H9 (cell line): ENCODE results near the gene PFKL. TPM values are rescaled to one million over a fixed set of nuclear protein-coding genes. Genes with fewer than 3 reads are reported as not detected.

Experiments
- DNase-seq: peaks from one replicate; pipeline ENCODE4 v3.0.0-alpha.2; 2017
- H2AFZ ChIP-seq: one replicate; pipeline ENCODE4 v1.6.1; 2013; ENCODE audit warnings: mild to moderate bottlenecking, low read length, control low read depth, moderate library complexity
- H2AK5ac ChIP-seq: 2 replicates; pipeline ENCODE4 v1.6.1; 2013; ENCODE audit warnings: low read length, control low read depth, mixed read lengths; ENCODE audit not compliant: insufficient read length
- H2BK120ac ChIP-seq: one replicate; pipeline ENCODE4 v1.6.1; 2013; ENCODE audit warnings: low read depth, mild to moderate bottlenecking, low read length, control low read depth, inconsistent platforms; ENCODE audit not compliant: poor library complexity, severe bottlenecking
- H2BK12ac ChIP-seq: 2 replicates; pipeline ENCODE4 v1.6.1; 2013; ENCODE audit warnings: low read length, control low read depth, mixed read lengths, low read depth; ENCODE audit not compliant: insufficient read length
- H2BK15ac ChIP-seq: 2 replicates; pipeline ENCODE4 v1.6.1; 2013; ENCODE audit warnings: low read depth, low read length, control low read depth
- H2BK20ac ChIP-seq: one replicate; pipeline ENCODE4 v1.6.1; 2013; ENCODE audit warnings: low read depth, mild to moderate bottlenecking, low read length, control low read depth, inconsistent platforms; ENCODE audit not compliant: poor library complexity, severe bottlenecking
- H2BK5ac ChIP-seq: 2 replicates; pipeline ENCODE4 v1.6.1; 2013; ENCODE audit warnings: low read length, control low read depth, mixed read lengths; ENCODE audit not compliant: insufficient read length
- H3K14ac ChIP-seq: 2 replicates; pipeline ENCODE4 v1.6.1; 2013; ENCODE audit warnings: low read length, control low read depth; ENCODE audit not compliant: insufficient read depth
- H3K18ac ChIP-seq: 2 replicates; pipeline ENCODE4 v1.6.1; 2013; ENCODE audit warnings: low read depth, mild to moderate bottlenecking, mixed read lengths, low read length, control low read depth; ENCODE audit not compliant: insufficient read length
- H3K23ac ChIP-seq: 2 replicates; pipeline ENCODE4 v1.6.1; 2013; ENCODE audit warnings: low read length, control low read depth, mixed read lengths, low read depth; ENCODE audit not compliant: insufficient read length
- H3K23me2 ChIP-seq: 2 replicates; pipeline ENCODE4 v1.6.1; 2013; ENCODE audit warnings: low read depth, mild to moderate bottlenecking, mixed read lengths, low read length, control low read depth; ENCODE audit not compliant: insufficient read length, poor library complexity, severe bottlenecking
- H3K27ac ChIP-seq: 2 replicates; pipeline ENCODE4 v1.5.1; 2013; ENCODE audit warnings: low read length, control low read depth, mixed read lengths, low read depth; ENCODE audit not compliant: insufficient read length
- H3K27me3 ChIP-seq: 2 replicates; pipeline ENCODE4 v1.6.1; 2013; ENCODE audit warnings: low read length, control low read depth, inconsistent platforms; ENCODE audit not compliant: insufficient read depth
- H3K4ac ChIP-seq: 2 replicates; pipeline ENCODE4 v1.6.1; 2013; ENCODE audit warnings: low read depth, mild to moderate bottlenecking, control low read depth, inconsistent platforms, low read length, moderate library complexity
- H3K4me1 ChIP-seq: 2 replicates; pipeline ENCODE4 v1.6.1; 2013; ENCODE audit warnings: low read length, control low read depth, inconsistent platforms; ENCODE audit not compliant: insufficient read depth
- H3K4me2 ChIP-seq: 2 replicates; pipeline ENCODE4 v1.6.1; 2013; ENCODE audit warnings: low read length, control low read depth, mixed read lengths; ENCODE audit not compliant: insufficient read length, insufficient read depth
- H3K56ac ChIP-seq: 2 replicates; pipeline ENCODE4 v1.6.1; 2013; ENCODE audit warnings: low read depth, mild to moderate bottlenecking, mixed read lengths, low read length, control low read depth; ENCODE audit not compliant: insufficient read length
- H3K79me1 ChIP-seq: 2 replicates; pipeline ENCODE4 v1.6.1; 2013; ENCODE audit warnings: low read depth, mild to moderate bottlenecking, moderate library complexity, low read length, control low read depth, inconsistent platforms; ENCODE audit not compliant: insufficient read depth, poor library complexity, severe bottlenecking
- H3K79me2 ChIP-seq: 2 replicates; pipeline ENCODE4 v1.6.1; 2013; ENCODE audit warnings: low read length, control low read depth, inconsistent platforms; ENCODE audit not compliant: insufficient read depth
- H3K9ac ChIP-seq: 2 replicates; pipeline ENCODE4 v1.6.1; 2013; ENCODE audit warnings: low read length, control low read depth, mixed read lengths; ENCODE audit not compliant: insufficient read length; ENCODE audit errors: extremely low read depth
- H3K9me3 ChIP-seq: one replicate; pipeline ENCODE4 v1.6.1; 2013; ENCODE audit warnings: low read depth, low read length, inconsistent platforms; ENCODE audit not compliant: control insufficient read depth
- H3T11ph ChIP-seq: one replicate; pipeline ENCODE4 v1.6.1; 2013; ENCODE audit warnings: mild to moderate bottlenecking, low read length, control low read depth, inconsistent platforms
- H4K20me1 ChIP-seq: one replicate; pipeline ENCODE4 v1.6.1; 2013; ENCODE audit not compliant: control insufficient read depth, insufficient read length, insufficient read depth
- H4K5ac ChIP-seq: 2 replicates; pipeline ENCODE4 v1.6.1; 2013; ENCODE audit warnings: low read depth, mild to moderate bottlenecking, mixed read lengths, low read length, control low read depth; ENCODE audit not compliant: insufficient read length
- H4K8ac ChIP-seq: replicated peaks from 2 replicates; pipeline ENCODE4 v1.6.1; 2013; ENCODE audit warnings: low read length, control low read depth, mixed read lengths, low read depth; ENCODE audit not compliant: insufficient read length
- H4K91ac ChIP-seq: 2 replicates; pipeline ENCODE4 v1.6.1; 2013; ENCODE audit warnings: low read depth, mild to moderate bottlenecking, moderate library complexity, mixed read lengths, low read length, control low read depth; ENCODE audit not compliant: insufficient read length
- H3K27ac Mint-ChIP-seq, 3 experiments: 2 replicates in 2 of 3; 3 replicates in 1 of 3; pipeline ENCODE4 v1.8.0; 2020 to 2021; ENCODE audit warnings: mixed read lengths in 3 of 3, mild to moderate bottlenecking in 1 of 3, moderate library complexity in 1 of 3
- H3K27me3 Mint-ChIP-seq: 2 replicates; pipeline ENCODE4 v1.8.0; 2021; ENCODE audit warnings: low read depth, mild to moderate bottlenecking, moderate library complexity, mixed read lengths
- H3K36me3 Mint-ChIP-seq, 3 experiments: 2 replicates in 2 of 3; 3 replicates in 1 of 3; pipeline ENCODE4 v1.8.0; 2020 to 2021; ENCODE audit warnings: low read depth in 3 of 3, mixed read lengths in 3 of 3; ENCODE audit not compliant: insufficient read depth in 1 of 3
- H3K4me1 Mint-ChIP-seq, 2 experiments: 2 replicates each; pipeline ENCODE4 v1.8.0; 2020; ENCODE audit warnings: mixed read lengths in 2 of 2
- H3K4me3 Mint-ChIP-seq, 2 experiments: 2 replicates in 1 of 2; 3 replicates in 1 of 2; pipeline ENCODE4 v1.8.0; 2020 to 2021; ENCODE audit warnings: mild to moderate bottlenecking in 2 of 2, mixed read lengths in 2 of 2, moderate library complexity in 1 of 2
- H3K9me3 Mint-ChIP-seq, 2 experiments: 2 replicates in 1 of 2; 3 replicates in 1 of 2; pipeline ENCODE4 v1.8.0; 2020; ENCODE audit warnings: mild to moderate bottlenecking in 2 of 2, mixed read lengths in 2 of 2, moderate library complexity in 1 of 2
- WGBS: extraction: QIAGEN DNeasy Blood & Tissue Kit; methylation state at CpG from one replicate; pipeline ENCODE4 v1.1.7; 2013; ENCODE audit warnings: missing lambda C conversion rate, low lambda C conversion rate, mixed read lengths; ENCODE audit not compliant: insufficient read length; ENCODE audit errors: extremely low coverage; 5-methylcytosine and 5-hydroxymethylcytosine counted together
- total RNA-seq: library from RNA; stranded (reverse); gene quantifications from 2 replicates; pipeline ENCODE4 v1.2.1, GENCODE V29; 2021
- TF ChIP-seq, protein P1 (sequence below): fragments of 200-600 bp; sonication (generic); conservative IDR thresholded peaks from 3 replicates; pipeline ENCODE4 v1.8.0; 2021; ENCODE audit warnings: antibody characterized with exemption, mild to moderate bottlenecking

The PFKL gene
- total RNA-seq, 1 experiment from 2014 or later: 107 TPM

DNA sequence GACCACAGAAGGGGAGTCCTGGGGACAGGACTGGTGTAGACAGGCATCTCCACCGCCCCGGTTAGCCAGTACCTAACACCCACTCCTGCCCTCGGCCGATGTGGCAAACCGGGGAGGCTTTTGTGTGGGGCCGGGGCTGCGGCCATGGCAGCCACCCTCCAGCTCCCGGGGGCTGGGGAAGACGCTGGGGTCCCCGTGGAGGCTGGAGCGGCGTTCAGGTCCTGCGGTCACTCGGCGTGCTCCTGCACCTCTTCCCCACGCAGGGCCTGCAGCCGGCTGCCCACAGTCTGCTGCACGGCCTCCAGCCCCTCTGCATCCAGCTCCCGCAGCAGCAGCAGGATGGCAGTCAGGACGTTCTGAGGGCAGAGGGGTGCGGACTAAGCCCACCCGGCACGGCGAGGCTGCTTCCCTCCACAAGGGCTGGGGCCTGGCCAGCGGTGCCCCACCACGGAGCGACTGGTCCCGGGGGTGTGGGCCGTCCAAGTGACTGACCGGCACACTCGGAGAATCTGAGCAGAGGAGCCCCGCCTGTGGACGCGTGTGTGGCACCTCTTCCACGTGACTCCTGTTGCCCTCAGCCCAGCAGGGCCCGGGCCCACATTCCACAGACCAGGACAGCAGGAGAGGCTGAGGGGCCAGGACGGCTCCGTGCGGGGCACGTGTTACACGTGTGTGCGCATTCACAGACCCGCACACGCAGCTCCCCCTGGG lies 30.3 kb downstream of the PFKL start:
- H3K27ac Mint-ChIP-seq: no peak overlapping the region; a peak in 1 of 7 replicates
- H4K91ac ChIP-seq: no peak overlapping the region
- no peak overlapping the region for H3K4ac ChIP-seq
- H2AK5ac ChIP-seq: no peak overlapping the region
- no peak overlapping the region for H2BK5ac ChIP-seq
- H3K79me1 ChIP-seq: no peaks in the 10 kb centered on the region
- no peak overlapping the region for H3K18ac ChIP-seq
- no peak for DNase-seq
- H3K9me3 ChIP-seq: no peaks in the 10 kb centered on the region
- H3K27me3 Mint-ChIP-seq: no peaks in the 10 kb centered on the region
- no peak overlapping the region for H3K27ac ChIP-seq
- no peaks in the 10 kb centered on the region for H3K23me2 ChIP-seq
- no peaks in the 10 kb centered on the region for H3K9me3 Mint-ChIP-seq
- H3K4me1 Mint-ChIP-seq: 0 out of 4 replicates have a peak, but pooled peaks cover 0 to 3% of the 10 kb centered on the region in 2 experiments
- TF ChIP-seq, protein P1, sequence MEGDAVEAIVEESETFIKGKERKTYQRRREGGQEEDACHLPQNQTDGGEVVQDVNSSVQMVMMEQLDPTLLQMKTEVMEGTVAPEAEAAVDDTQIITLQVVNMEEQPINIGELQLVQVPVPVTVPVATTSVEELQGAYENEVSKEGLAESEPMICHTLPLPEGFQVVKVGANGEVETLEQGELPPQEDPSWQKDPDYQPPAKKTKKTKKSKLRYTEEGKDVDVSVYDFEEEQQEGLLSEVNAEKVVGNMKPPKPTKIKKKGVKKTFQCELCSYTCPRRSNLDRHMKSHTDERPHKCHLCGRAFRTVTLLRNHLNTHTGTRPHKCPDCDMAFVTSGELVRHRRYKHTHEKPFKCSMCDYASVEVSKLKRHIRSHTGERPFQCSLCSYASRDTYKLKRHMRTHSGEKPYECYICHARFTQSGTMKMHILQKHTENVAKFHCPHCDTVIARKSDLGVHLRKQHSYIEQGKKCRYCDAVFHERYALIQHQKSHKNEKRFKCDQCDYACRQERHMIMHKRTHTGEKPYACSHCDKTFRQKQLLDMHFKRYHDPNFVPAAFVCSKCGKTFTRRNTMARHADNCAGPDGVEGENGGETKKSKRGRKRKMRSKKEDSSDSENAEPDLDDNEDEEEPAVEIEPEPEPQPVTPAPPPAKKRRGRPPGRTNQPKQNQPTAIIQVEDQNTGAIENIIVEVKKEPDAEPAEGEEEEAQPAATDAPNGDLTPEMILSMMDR: no peak
- H3K27me3 ChIP-seq: no peaks in the 10 kb centered on the region
- H2BK20ac ChIP-seq: no peak overlapping the region
- H3K4me3 Mint-ChIP-seq: no peak overlapping the region
- H4K5ac ChIP-seq: no peak overlapping the region
- H3T11ph ChIP-seq: no peak overlapping the region
- no peak overlapping the region for H3K23ac ChIP-seq
- H4K8ac ChIP-seq: no peak overlapping the region
- H2BK120ac ChIP-seq: no peak overlapping the region
- H3K4me2 ChIP-seq: no peak overlapping the region
- H3K4me1 ChIP-seq: no peaks in the 10 kb centered on the region
- H2BK12ac ChIP-seq: no peak overlapping the region
- H2AFZ ChIP-seq: no peak overlapping the region
- H3K9ac ChIP-seq: no peak overlapping the region
- no peaks in the 10 kb centered on the region for H4K20me1 ChIP-seq
- WGBS: no CpG with 5 or more reads among the region's 44 CpGs
- H3K36me3 Mint-ChIP-seq: peaks cover 0 to 5% (median 0%) of the 10 kb centered on the region in 3 experiments; a peak in 2 of 7 replicates
- H2BK15ac ChIP-seq: no peak overlapping the region
- no peak overlapping the region; the same call in 1 of the 2 replicates for H3K14ac ChIP-seq
- H3K79me2 ChIP-seq: no peaks in the 10 kb centered on the region
- no peak overlapping the region for H3K56ac ChIP-seq
